ENCODE results near the gene STXBP6.

Gene STXBP6

GRCh38 chr14:25007832-25008231, 42.1 kb downstream of the STXBP6 start:
- DNase-seq (no peak), ATAC-seq (no peak)
- H3K4me3 Mint-ChIP-seq = no peak overlapping the region
- H3K27ac Mint-ChIP-seq = no peak overlapping the region
- H3K9me3 Mint-ChIP-seq = no peaks in the 10 kb centered on the region
- H3K27me3 Mint-ChIP-seq = peaks cover 9% of the 10 kb centered on the region
- no peaks in the 10 kb centered on the region for H3K4me1 Mint-ChIP-seq

- Mint-ChIP-seq H3K27ac (no peak overlapping the region), H3K4me1 (no peaks in the 10 kb centered on the region), H3K4me3 (no peak overlapping the region), H3K9me3 (no peaks in the 10 kb centered on the region), H3K27me3 (peaks cover 9% of the 10 kb centered on the region)
- ATAC-seq (no peak), DNase-seq (no peak)
Observed at GRCh38 chr14:25006961-25007795, 42.8 kb downstream of the STXBP6 start.

DNA sequence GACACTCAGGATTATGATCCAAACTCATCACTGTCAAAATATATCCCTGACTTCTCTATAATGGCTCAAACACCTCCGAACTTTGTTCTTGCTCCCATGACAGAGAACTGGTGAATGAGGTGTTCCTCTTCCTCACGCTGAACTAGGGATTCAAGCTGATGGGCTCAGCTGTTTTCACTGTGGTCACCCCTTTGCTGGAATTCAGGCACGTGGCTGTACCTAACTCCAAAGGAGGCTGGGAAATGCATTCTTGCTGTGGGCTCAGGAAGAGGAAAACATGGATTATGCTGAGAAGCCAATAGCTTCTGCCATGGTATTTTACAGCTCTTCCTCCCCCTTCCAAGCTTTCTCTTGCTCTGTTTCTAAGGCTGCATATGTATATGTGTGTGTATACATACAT, 43.9 kb downstream of the STXBP6 start:
- no peak for DNase-seq
- no peak for ATAC-seq
- Mint-ChIP-seq H3K9me3 (no peaks in the 10 kb centered on the region), H3K27me3 (peaks cover 9% of the 10 kb centered on the region), H3K4me3 (no peak overlapping the region), H3K27ac (no peak overlapping the region), H3K4me1 (no peaks in the 10 kb centered on the region)

GRCh38 chr14:25004389-25004809, 45.5 kb downstream of the STXBP6 start:
- Mint-ChIP-seq H3K4me3 (no peak overlapping the region), H3K9me3 (no peaks in the 10 kb centered on the region), H3K27me3 (peaks cover 4% of the 10 kb centered on the region), H3K4me1 (no peaks in the 10 kb centered on the region), H3K27ac (no peak overlapping the region)
- ATAC-seq (no peak), DNase-seq (no peak)

DNA sequence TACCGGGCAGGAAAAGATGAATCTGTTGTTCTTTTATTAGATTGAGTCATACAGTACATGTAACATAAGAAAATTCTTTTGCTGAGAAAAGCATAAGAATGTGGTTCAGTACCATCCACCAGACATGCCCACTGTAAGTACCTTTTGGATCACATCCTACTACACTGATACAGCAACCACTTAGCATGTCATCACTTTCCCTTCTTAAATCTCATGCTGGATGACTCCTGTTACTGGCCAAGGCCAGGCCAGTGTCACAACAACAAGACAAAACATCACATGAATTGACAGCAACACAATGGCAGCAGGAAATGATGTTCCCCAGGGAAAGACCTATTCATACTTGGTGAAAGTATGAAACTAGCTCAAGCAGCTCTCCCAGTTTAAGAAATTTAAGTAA, 46.4 kb downstream of the STXBP6 start:
- ATAC-seq (no peak), DNase-seq (no peak)
- Mint-ChIP-seq H3K27ac (no peak overlapping the region), H3K27me3 (no peaks in the 10 kb centered on the region), H3K4me3 (no peak overlapping the region), H3K9me3 (no peaks in the 10 kb centered on the region), H3K4me1 (no peaks in the 10 kb centered on the region)

DNA sequence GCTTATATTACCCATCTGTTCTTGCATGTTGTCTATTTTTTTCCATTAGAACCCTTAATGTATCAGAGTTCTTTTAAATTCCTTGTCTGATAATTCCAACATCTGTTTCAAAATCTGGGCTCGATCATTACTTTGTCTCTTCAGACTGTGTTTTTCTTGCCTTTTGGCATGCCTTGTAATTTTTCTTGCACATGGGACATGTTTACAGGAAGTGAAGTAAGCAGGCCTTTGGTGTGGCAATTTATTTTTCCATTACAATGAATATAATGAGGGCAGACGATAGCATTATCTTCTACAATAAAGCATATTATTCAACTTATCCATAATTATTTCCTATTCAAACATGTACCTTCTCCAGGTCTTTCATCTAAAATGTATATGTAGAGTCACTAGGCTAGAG, 48.3 kb downstream of the STXBP6 start:
- H3K27ac Mint-ChIP-seq = no peak overlapping the region
- DNase-seq (no peak), ATAC-seq (no peak)
- H3K27me3 Mint-ChIP-seq = no peaks in the 10 kb centered on the region
- no peaks in the 10 kb centered on the region for H3K4me1 Mint-ChIP-seq
- no peaks in the 10 kb centered on the region for H3K9me3 Mint-ChIP-seq
- H3K4me3 Mint-ChIP-seq = no peak overlapping the region

- ATAC-seq (no peak), DNase-seq (no peak)
- no peaks in the 10 kb centered on the region for H3K9me3 Mint-ChIP-seq
- no peak overlapping the region for H3K4me3 Mint-ChIP-seq
- no peaks in the 10 kb centered on the region for H3K4me1 Mint-ChIP-seq
- H3K27ac Mint-ChIP-seq = no peak overlapping the region
- no peaks in the 10 kb centered on the region for H3K27me3 Mint-ChIP-seq
Observed at GRCh38 chr14:25001156-25001555, 48.8 kb downstream of the STXBP6 start.

GRCh38 chr14:24999157-24999556, 50.8 kb downstream of the STXBP6 start:
- H3K27ac Mint-ChIP-seq = no peak overlapping the region
- no peaks in the 10 kb centered on the region for H3K4me1 Mint-ChIP-seq
- no peak overlapping the region for H3K4me3 Mint-ChIP-seq
- H3K9me3 Mint-ChIP-seq = no peaks in the 10 kb centered on the region
- DNase-seq (no peak), ATAC-seq (no peak)
- H3K27me3 Mint-ChIP-seq = no peaks in the 10 kb centered on the region

DNA sequence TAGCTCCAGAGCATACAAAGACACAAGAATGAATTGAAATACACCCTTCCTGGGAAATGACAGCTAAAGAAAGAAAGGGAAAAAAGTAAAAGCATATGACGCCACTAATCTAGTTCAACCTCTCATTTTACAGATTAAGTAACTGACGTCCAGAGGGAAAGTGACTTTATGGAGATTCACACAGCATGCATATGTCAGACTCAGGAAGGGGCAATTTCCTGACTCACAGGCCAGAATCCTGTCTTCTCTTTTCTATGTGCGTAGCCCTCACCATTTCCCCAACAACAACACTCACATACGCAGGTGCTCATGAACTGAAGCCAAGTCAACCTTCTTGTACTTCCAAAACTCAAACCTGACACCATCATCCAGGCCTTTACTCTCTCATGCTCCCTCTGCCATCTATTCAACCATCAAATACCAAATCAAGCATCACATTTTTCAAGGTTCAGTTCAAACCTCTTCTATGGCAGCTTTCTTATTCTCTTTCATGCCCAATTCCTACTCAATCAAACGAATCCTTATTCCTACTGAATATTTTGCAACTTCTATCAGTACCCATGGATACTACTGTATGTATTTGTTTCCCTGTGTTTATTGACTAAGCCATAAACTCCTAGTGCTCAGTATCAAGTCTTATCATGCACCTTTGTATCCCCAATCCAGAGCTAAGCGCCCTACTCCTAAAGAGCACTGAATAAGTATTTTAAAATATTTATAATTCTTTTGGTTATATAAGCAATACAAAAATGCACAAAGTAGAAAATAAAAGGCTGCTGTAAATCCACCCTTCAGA, 52.8 kb downstream of the STXBP6 start:
- DNase-seq (no peak), ATAC-seq (no peak)
- H3K27ac Mint-ChIP-seq = no peak overlapping the region
- H3K9me3 Mint-ChIP-seq = no peaks in the 10 kb centered on the region
- no peak overlapping the region for H3K4me3 Mint-ChIP-seq
- no peaks in the 10 kb centered on the region for H3K27me3 Mint-ChIP-seq
- H3K4me1 Mint-ChIP-seq = no peaks in the 10 kb centered on the region

DNA sequence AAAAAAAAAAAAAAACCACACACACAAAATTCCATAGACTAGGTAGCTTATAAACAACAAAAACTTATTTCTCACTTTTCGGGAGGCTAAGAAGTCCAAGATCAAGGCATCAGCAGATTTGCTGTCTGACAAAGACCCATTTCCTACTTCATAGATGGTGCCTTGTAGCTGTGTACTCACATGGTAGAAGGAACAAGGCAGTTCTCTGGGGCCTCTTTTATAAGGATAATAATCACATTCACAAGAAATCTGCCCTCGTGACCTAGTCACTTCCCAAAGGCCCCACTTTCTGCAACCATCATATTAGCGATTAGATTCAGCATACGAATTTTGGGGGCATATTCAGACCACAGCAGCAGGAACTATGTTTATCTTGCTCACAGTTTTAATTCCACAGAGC, 54.9 kb downstream of the STXBP6 start:
- Mint-ChIP-seq H3K9me3 (no peaks in the 10 kb centered on the region), H3K27me3 (no peaks in the 10 kb centered on the region), H3K27ac (no peak overlapping the region), H3K4me3 (no peak overlapping the region), H3K4me1 (no peaks in the 10 kb centered on the region)
- ATAC-seq = no peak
- DNase-seq = no peak

DNA sequence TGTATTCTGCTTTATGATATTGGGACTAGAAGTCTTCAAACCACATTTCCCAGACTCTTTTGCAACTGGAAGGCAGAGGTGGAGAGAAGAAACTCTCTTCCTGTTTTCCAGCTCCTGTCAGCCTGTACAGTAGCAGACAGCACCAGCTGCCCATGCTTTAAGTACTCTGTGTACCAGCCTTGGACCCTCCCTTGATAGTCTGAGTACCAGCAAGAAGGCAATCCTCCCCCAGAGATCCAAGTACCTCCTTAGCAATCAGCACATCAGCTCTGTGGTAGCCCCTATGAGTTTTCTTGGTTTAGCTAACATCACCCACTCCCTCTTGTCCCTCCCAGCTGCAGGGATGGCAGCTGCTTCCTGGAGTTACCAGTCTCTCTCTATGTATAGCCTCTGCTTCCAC, 56.3 kb downstream of the STXBP6 start:
- Mint-ChIP-seq H3K27me3 (no peaks in the 10 kb centered on the region), H3K4me1 (no peaks in the 10 kb centered on the region)

DNA sequence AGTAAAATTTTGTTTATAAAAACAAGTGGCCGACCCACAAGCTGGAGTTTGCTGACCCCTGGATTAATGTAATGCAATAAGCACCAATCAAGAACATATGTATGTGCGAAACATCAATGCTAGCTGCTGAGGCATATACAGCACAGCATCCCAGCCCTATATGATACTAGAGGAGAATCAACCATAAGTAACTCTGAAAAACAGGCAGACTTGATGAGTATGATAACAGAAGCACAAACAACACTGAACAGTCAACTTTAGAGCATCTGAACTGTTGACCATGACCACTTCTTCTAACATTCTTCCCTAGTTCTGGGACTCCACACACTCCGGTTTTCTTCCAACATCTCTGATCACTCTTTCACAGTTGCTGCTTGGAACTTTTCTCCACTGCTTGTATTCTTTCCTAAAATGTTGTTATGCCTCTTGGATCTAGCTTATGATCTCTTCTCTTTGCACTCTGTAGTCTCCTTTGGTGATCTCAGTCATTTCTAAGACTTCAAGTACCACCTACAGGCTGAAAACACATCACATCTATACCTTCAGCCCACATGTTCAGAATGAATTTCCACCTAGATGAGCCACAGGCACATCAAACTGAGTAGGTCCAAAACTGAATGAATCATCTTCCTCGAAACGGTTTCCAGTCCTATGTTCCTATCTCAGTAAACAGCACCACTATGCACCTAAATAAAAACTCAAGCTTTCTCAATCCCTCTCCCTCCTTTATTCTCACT, 57.2 kb downstream of the STXBP6 start:
- Mint-ChIP-seq H3K4me1 (no peaks in the 10 kb centered on the region), H3K4me3 (no peak overlapping the region), H3K27me3 (no peaks in the 10 kb centered on the region), H3K27ac (no peak overlapping the region), H3K9me3 (no peaks in the 10 kb centered on the region)
- ATAC-seq = no peak
- no peak for DNase-seq

More for the DNA sequence above, 56.3 kb downstream of the STXBP6 start:
- no peak for DNase-seq
- no peak overlapping the region for H3K4me3 Mint-ChIP-seq
- ATAC-seq = no peak
- H3K9me3 Mint-ChIP-seq = no peaks in the 10 kb centered on the region
- no peak overlapping the region for H3K27ac Mint-ChIP-seq

DNA sequence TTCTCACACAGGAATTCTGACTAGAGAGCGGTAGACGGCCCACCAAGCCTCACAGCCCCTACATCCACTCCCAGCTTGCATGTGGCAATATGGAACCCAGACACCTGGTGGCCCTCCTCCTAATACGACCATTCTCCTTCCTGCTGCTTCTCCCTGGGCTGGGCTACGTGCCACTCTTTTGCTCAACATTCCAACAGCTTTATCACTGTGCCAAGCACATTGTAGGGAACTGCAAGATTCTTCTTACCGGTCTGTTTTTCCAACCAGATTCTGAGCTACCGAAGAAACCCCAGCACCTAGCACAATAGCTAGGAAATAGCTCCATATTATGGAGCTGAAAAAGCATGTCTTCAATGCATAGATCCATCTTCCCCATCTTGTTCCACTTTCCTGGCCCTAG, 58.1 kb downstream of the STXBP6 start:
- no peak overlapping the region for H3K4me3 Mint-ChIP-seq
- DNase-seq (no peak), ATAC-seq (no peak)
- no peaks in the 10 kb centered on the region for H3K9me3 Mint-ChIP-seq
- no peak overlapping the region for H3K27ac Mint-ChIP-seq
- no peaks in the 10 kb centered on the region for H3K4me1 Mint-ChIP-seq
- no peaks in the 10 kb centered on the region for H3K27me3 Mint-ChIP-seq

- H3K27ac Mint-ChIP-seq = no peak overlapping the region
- H3K4me3 Mint-ChIP-seq = no peak overlapping the region
- DNase-seq (no peak), ATAC-seq (no peak)
- no peaks in the 10 kb centered on the region for H3K27me3 Mint-ChIP-seq
- H3K9me3 Mint-ChIP-seq = no peaks in the 10 kb centered on the region
- no peaks in the 10 kb centered on the region for H3K4me1 Mint-ChIP-seq
Observed at GRCh38 chr14:24991288-24991687, 58.7 kb downstream of the STXBP6 start.

GRCh38 chr14:24990773-24991172, 59.2 kb downstream of the STXBP6 start:
- ATAC-seq = no peak
- Mint-ChIP-seq H3K4me3 (no peak overlapping the region), H3K27me3 (no peaks in the 10 kb centered on the region), H3K9me3 (no peaks in the 10 kb centered on the region), H3K27ac (no peak overlapping the region), H3K4me1 (no peaks in the 10 kb centered on the region)
- DNase-seq = no peak

DNA sequence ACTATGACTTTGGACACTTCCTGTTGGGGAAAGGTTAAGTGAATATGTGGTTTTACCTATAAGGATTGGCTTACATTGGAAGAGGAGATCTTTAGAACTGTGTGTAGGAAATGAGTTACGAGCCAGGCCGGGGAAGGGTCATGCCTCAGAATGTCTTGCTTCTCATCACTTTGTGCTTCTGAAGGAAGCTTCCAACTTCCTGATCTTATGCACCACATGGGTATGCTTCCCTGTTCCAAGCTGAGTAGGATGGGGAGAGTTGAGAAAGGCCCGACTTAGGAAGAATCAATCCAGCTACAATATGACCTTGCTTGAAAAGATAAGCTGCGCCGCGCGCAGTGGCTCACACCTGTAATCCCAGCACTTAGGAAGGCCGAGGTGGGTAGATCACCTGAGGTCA, 59.9 kb downstream of the STXBP6 start:
- no peak overlapping the region for H3K4me3 Mint-ChIP-seq
- no peak for ATAC-seq
- H3K27me3 Mint-ChIP-seq = no peaks in the 10 kb centered on the region
- no peak for DNase-seq
- no peaks in the 10 kb centered on the region for H3K4me1 Mint-ChIP-seq
- H3K9me3 Mint-ChIP-seq = no peaks in the 10 kb centered on the region
- no peak overlapping the region for H3K27ac Mint-ChIP-seq

Measured in stimulated activated naive CD8-positive, alpha-beta T cell treated with anti-CD3 and anti-CD28 coated beads, Interleukin-15, amount 100 ng/mL, for 72 hours (primary cell).